HG03565 (cell line): ENCODE results near the gene TNFSF10.

Experiments used
- ATAC-seq: cut with Tn5 transposase; IDR thresholded peaks from one replicate; pipeline ENCODE4 v1.9.1; 2021; ENCODE audit warnings: mild to moderate bottlenecking, moderate library complexity; ENCODE audit not compliant: unreplicated experiment

Gene TNFSF10

DNA sequence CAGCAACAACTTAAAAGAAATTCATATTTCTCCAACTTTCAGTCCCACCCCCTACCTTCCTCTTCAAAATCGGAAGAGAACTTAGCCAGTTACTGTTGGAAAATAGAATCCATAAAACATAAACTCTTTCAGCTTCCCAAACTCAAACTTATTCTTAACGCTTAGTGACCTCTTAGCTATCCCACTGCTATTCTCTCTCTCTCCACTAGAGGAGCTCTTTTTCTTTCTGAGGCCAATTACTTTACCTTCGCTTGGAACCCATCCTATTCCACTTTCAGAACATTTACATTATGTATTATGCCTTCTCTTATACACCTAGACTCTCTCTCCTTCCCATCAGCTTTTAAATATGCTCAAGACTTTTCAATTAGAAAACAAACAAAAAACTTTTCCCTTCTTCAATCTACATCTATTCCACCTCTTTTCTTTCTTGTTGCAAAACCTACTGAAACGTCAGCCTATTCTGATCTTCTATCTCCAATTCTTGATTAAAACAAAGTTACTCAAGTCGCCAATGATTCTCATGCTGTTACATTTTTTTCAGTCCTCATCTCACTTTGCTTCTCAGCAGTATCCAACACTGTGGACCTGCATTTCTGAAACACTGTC lies 61.6 kb downstream of the TNFSF10 start:
- ATAC-seq, result peak; percentile 51

DNA sequence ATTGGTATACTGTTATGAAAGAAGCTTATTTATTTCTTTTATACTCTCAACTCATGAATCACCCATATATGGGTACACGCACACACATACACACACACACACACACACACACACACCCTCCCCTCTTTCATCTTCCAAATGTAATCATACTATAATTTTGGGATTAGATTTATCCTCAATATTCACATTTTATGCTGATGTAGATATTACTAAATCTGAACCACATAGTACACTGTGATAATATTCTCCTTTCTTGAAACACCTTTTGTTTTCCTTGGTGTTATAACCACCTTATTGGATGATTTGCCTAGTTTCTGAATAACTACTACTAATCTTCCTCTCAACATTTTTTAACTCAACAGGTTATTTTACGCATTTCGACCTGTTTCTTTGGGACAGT lies 66.8 kb downstream of the TNFSF10 start:
- ATAC-seq, result no peak
